B cell (primary cell): Measurements from ENCODE around the gene LGI1. TPM values are rescaled to one million over a fixed set of nuclear protein-coding genes. Genes with fewer than 3 reads are reported as not detected.

Experiments used
- ATAC-seq: fragments of 200-7000 bp; cut with Tn5 transposase; one replicate; pipeline ENCODE4 v1.10.0; 2021; ENCODE audit warnings: low read depth, mild to moderate bottlenecking, moderate number of reproducible peaks, moderate library complexity
- CTCF ChIA-PET: fragments of 350-600 bp; sonication (Branson Sonifier 250); formaldehyde crosslinking; loops from one replicate; lab custom pipeline; 2021; ENCODE audit warnings: antibody characterized with exemption, inconsistent platforms; lab: Charles Lee
- POLR2A ChIA-PET: fragments of 350-600 bp; sonication (Branson Sonifier 250); formaldehyde crosslinking; loops from one replicate; lab custom pipeline; 2021; ENCODE audit warnings: antibody characterized with exemption; lab: Charles Lee
- DNase-seq: peaks from one replicate; pipeline ENCODE4 v3.0.0; 2013
- H2AFZ ChIP-seq: 2 replicates; pipeline ENCODE4 v1.6.1; 2012; ENCODE audit warnings: mild to moderate bottlenecking, low read depth, low read length; ENCODE audit not compliant: insufficient read depth, poor library complexity, severe bottlenecking
- H3K27ac ChIP-seq, 2 donors: 1 replicate in 1 of 2; 2 replicates in 1 of 2; pipeline ENCODE4 v1.5.1; 2012 to 2013; ENCODE audit warnings: low read length in 2 of 2, mild to moderate bottlenecking in 2 of 2, moderate library complexity in 1 of 2
- H3K27me3 ChIP-seq, 4 experiments: fragments of 200-600 bp in 1 of 4; sonication (generic) in 1 of 4; replicated peaks in 1 of 4; 1 replicate in 2 of 4; 2 replicates in 2 of 4; pipeline versions ENCODE4 v1.6.1 to v1.7.0; 2013 to 2016; ENCODE audit warnings: low read length in 3 of 4, mild to moderate bottlenecking in 2 of 4, mixed read lengths in 1 of 4, moderate library complexity in 1 of 4; ENCODE audit not compliant: insufficient read depth in 4 of 4, control insufficient read depth in 3 of 4; ENCODE audit errors: control extremely low read depth in 1 of 4
- H3K36me3 ChIP-seq, 2 experiments: replicated peaks in 1 of 2; 1 replicate in 1 of 2; 2 replicates in 1 of 2; pipeline versions ENCODE4 v1.6.1 to v1.7.1; 2013; ENCODE audit warnings: low read length in 1 of 2; ENCODE audit not compliant: insufficient read depth in 2 of 2, control insufficient read depth in 1 of 2; ENCODE audit errors: control extremely low read depth in 1 of 2, extremely low read depth in 1 of 2
- H3K4me1 ChIP-seq, 2 donors: fragments of 200-600 bp in 1 of 2; sonication (generic) in 1 of 2; 1 replicate in 1 of 2; 2 replicates in 1 of 2; pipeline versions ENCODE4 v1.5.1 to v1.6.1; 2013 to 2017; ENCODE audit warnings: low read length in 2 of 2; ENCODE audit not compliant: control insufficient read depth in 2 of 2, insufficient read depth in 2 of 2
- H3K4me2 ChIP-seq: replicated peaks from 2 replicates; pipeline ENCODE3; 2012; ENCODE audit warnings: mild to moderate bottlenecking, low read depth, low read length; ENCODE audit not compliant: poor library complexity, severe bottlenecking
- H3K4me3 ChIP-seq, 5 experiments: fragments of 200-600 bp in 1 of 5; sonication (generic) in 1 of 5; 1 replicate in 3 of 5; 2 replicates in 2 of 5; pipeline versions ENCODE4 v1.5.1 to v1.7.0; 2011 to 2016; ENCODE audit warnings: low read length in 4 of 5, mild to moderate bottlenecking in 4 of 5, low read depth in 2 of 5, control low read depth in 1 of 5, moderate library complexity in 1 of 5; ENCODE audit not compliant: insufficient read depth in 1 of 5; ENCODE audit errors: control extremely low read depth in 1 of 5, extremely low read depth in 1 of 5
- H3K79me2 ChIP-seq: fragments of 200-600 bp; sonication (generic); one replicate; pipeline ENCODE4 v1.6.0; 2016; ENCODE audit warnings: low read length; ENCODE audit not compliant: control insufficient read depth, insufficient read depth
- H3K9ac ChIP-seq: fragments of 200-600 bp; sonication (generic); 2 replicates; pipeline ENCODE4 v1.6.1; 2017; ENCODE audit warnings: mild to moderate bottlenecking, low read length, moderate library complexity
- H3K9me3 ChIP-seq, 3 donors: one replicate each; pipeline versions ENCODE4 v1.6.1 to v1.7.1; 2013; ENCODE audit warnings: low read length in 2 of 3; ENCODE audit not compliant: control insufficient read depth in 2 of 3, insufficient read depth in 1 of 3; ENCODE audit errors: control extremely low read depth in 1 of 3
- H4K20me1 ChIP-seq: 2 replicates; pipeline ENCODE4 v1.6.0; 2012; ENCODE audit warnings: mild to moderate bottlenecking, low read length; ENCODE audit not compliant: insufficient read depth, control insufficient read depth, poor library complexity, severe bottlenecking
- H3K27ac Mint-ChIP-seq: one replicate; pipeline ENCODE4 v1.8.0; 2021; ENCODE audit warnings: mixed read lengths
- H3K27me3 Mint-ChIP-seq: one replicate; pipeline ENCODE4 v1.8.0; 2021; ENCODE audit warnings: mixed read lengths
- H3K4me1 Mint-ChIP-seq: one replicate; pipeline ENCODE4 v1.8.0; 2021; ENCODE audit warnings: mixed read lengths
- H3K4me3 Mint-ChIP-seq: one replicate; pipeline ENCODE4 v1.8.0; 2021; ENCODE audit warnings: mixed read lengths
- H3K9me3 Mint-ChIP-seq: one replicate; pipeline ENCODE4 v1.8.0; 2022; ENCODE audit warnings: mixed read lengths; ENCODE audit not compliant: insufficient read depth
- CTCF ChIP-seq: fragments of 200-600 bp; IDR thresholded peaks from one replicate; pipeline ENCODE4 v1.8.0; 2022; ENCODE audit warnings: antibody characterized with exemption, mild to moderate bottlenecking
- EZH2 ChIP-seq: IDR thresholded peaks from 2 replicates; pipeline ENCODE4 v1.6.1; 2012; ENCODE audit warnings: borderline replicate concordance, low read depth, mild to moderate bottlenecking, moderate library complexity, low read length; ENCODE audit not compliant: insufficient read depth, poor library complexity, severe bottlenecking
- WGBS: methylation state at CpG from one replicate; pipeline ENCODE4 v1.1.5; 2013; ENCODE audit warnings: missing lambda C conversion rate; ENCODE audit not compliant: insufficient coverage; 5-methylcytosine and 5-hydroxymethylcytosine counted together
- intact Hi-C: fragments of 100-400 bp; cut with micrococcal nuclease; formaldehyde crosslinking; loops from one replicate; pipeline ENCODE4 v1.10.0; 2022
- polyA plus RNA-seq: library from polyadenylated mRNA; depleted of rRNA; stranded (reverse); fragments of >200 nt; gene quantifications from 2 replicates; pipeline ENCODE4 v1.2.3, GENCODE V29; 2012
- total RNA-seq, 2 donors: library from RNA; stranded (reverse); fragments of 120-200 nt in 1 of 2; gene quantifications; 1 replicate in 1 of 2; 2 replicates in 1 of 2; pipeline versions ENCODE4 v1.2.3 to v1.2.4, GENCODE V29; 2013 to 2022

The LGI1 gene
- total and polyA plus RNA-seq, 2 donors (not counting 1 experiment from before 2014, with no cell fraction given), result not detected

- H3K9ac ChIP-seq, result no peak overlapping the region
- DNase-seq (no peak), ATAC-seq (no peak)
- H3K27ac ChIP-seq, result no peak overlapping the region
- H3K27me3 ChIP-seq, result peaks cover 0 to 12% (median 7%) of the 10 kb centered on the region in 4 experiments
- H3K36me3 ChIP-seq, result no peaks in the 10 kb centered on the region
- CTCF ChIA-PET, result no interaction called here
- Mint-ChIP-seq H3K27me3 (peaks cover 30% of the 10 kb centered on the region), H3K4me1 (peaks cover 7% of the 10 kb centered on the region), H3K4me3 (no peak overlapping the region), H3K27ac (no peak overlapping the region), H3K9me3 (no peaks in the 10 kb centered on the region)
- POLR2A ChIA-PET, result no interaction called here
- no peaks in the 10 kb centered on the region for H3K79me2 ChIP-seq
- peaks cover 0 to 2% (median 0%) of the 10 kb centered on the region in 3 donors for H3K9me3 ChIP-seq
- intact Hi-C loops, result no loop called here
- H3K4me1 ChIP-seq, result peaks cover 0 to 6% of the 10 kb centered on the region in 2 donors
- H2AFZ ChIP-seq, result no peak overlapping the region
- no peak for TF ChIP-seq EZH2
- no peak for TF ChIP-seq CTCF
- no peaks in the 10 kb centered on the region for H4K20me1 ChIP-seq
- no peak overlapping the region for H3K4me2 ChIP-seq
- no peak overlapping the region for H3K4me3 ChIP-seq
These were observed 35.2 kb upstream of the LGI1 start for GRCh38 chr10:93722550-93722949.

GRCh38 chr10:93723153-93723552 lies 34.6 kb upstream of the LGI1 start:
- H3K36me3 ChIP-seq, result no peaks in the 10 kb centered on the region
- intact Hi-C loops, result no loop called here
- ChIA-PET CTCF (no interaction called here), POLR2A (no interaction called here)
- H3K9ac ChIP-seq, result no peak overlapping the region
- H3K4me3 Mint-ChIP-seq, result no peak overlapping the region
- H3K27me3 ChIP-seq, result peaks cover 0 to 12% (median 7%) of the 10 kb centered on the region in 4 experiments
- H2AFZ ChIP-seq, result no peak overlapping the region
- H3K4me3 ChIP-seq, result no peak overlapping the region
- H3K9me3 ChIP-seq, result peaks cover 0 to 2% (median 0%) of the 10 kb centered on the region in 3 donors
- H3K27me3 Mint-ChIP-seq, result peaks cover 35% of the 10 kb centered on the region
- H3K4me1 Mint-ChIP-seq, result peaks cover 7% of the 10 kb centered on the region
- peaks cover 0 to 6% of the 10 kb centered on the region in 2 donors for H3K4me1 ChIP-seq
- WGBS, result no CpG with 5 or more reads among the region's 2 CpGs
- no peak for DNase-seq
- ATAC-seq, result no peak
- no peak overlapping the region for H3K27ac Mint-ChIP-seq
- no peak for TF ChIP-seq EZH2
- TF ChIP-seq CTCF, result no peak
- H3K79me2 ChIP-seq, result no peaks in the 10 kb centered on the region
- H3K27ac ChIP-seq, result no peak overlapping the region
- no peak overlapping the region for H3K4me2 ChIP-seq
- no peaks in the 10 kb centered on the region for H3K9me3 Mint-ChIP-seq
- H4K20me1 ChIP-seq, result no peaks in the 10 kb centered on the region
